SIG-M5 (cell line): Measurements from ENCODE around the gene B4GALT5.
"Not testable (repeated sequence)": the region's sequence is repeated elsewhere in the genome, so short reads cannot be mapped to it uniquely, and the experiment has no call there.

Source experiments
- DNase-seq: peaks from one replicate; lab custom pipeline; 2025; lab: John Stamatoyannopoulos, UW

B4GALT5 gene

GRCh38 chr20:49713753-49714712 lies at the start of gene B4GALT5:
Gene B4GALT5, minus strand, starts transcription at chr20:49713878. Its CDS starts 188 bp downstream, at chr20:49713690.
- no peak for DNase-seq

GRCh38 chr20:49762940-49763766 lies 49.5 kb upstream of the B4GALT5 start:
- no peak for DNase-seq

GRCh38 chr20:49761888-49762287 lies 48.2 kb upstream of the B4GALT5 start:
- DNase-seq, result not testable (repeated sequence)

GRCh38 chr20:49759266-49759950 lies 45.7 kb upstream of the B4GALT5 start:
- no peak for DNase-seq

GRCh38 chr20:49758781-49759180 lies 45.1 kb upstream of the B4GALT5 start:
- no peak for DNase-seq

GRCh38 chr20:49757597-49757996 lies 43.9 kb upstream of the B4GALT5 start:
- no peak for DNase-seq

GRCh38 chr20:49756241-49756640 lies 42.6 kb upstream of the B4GALT5 start:
- no peak for DNase-seq

GRCh38 chr20:49754596-49754995 lies 40.9 kb upstream of the B4GALT5 start:
- DNase-seq, result no peak

GRCh38 chr20:49753133-49753532 lies 39.5 kb upstream of the B4GALT5 start:
- no peak for DNase-seq

- DNase-seq, result no peak
These were observed 38.7 kb upstream of the B4GALT5 start for GRCh38 chr20:49752201-49752903.

GRCh38 chr20:49751397-49751736 lies 37.7 kb upstream of the B4GALT5 start:
- DNase-seq, result no peak

- DNase-seq, result no peak
These were observed 37.1 kb upstream of the B4GALT5 start for GRCh38 chr20:49750611-49751396.

GRCh38 chr20:49749625-49750024 lies 35.9 kb upstream of the B4GALT5 start:
- no peak for DNase-seq

GRCh38 chr20:49748525-49748838 lies 34.8 kb upstream of the B4GALT5 start:
- DNase-seq, result no peak

GRCh38 chr20:49747707-49748524 lies 34.2 kb upstream of the B4GALT5 start:
- no peak for DNase-seq

- DNase-seq, result no peak
These were observed 29.3 kb upstream of the B4GALT5 start for GRCh38 chr20:49742948-49743347.

- no peak for DNase-seq
These were observed 28.3 kb upstream of the B4GALT5 start for GRCh38 chr20:49741977-49742376.

GRCh38 chr20:49740807-49741206 lies 27.1 kb upstream of the B4GALT5 start:
- DNase-seq, result no peak

- DNase-seq, result no peak
These were observed 25.4 kb upstream of the B4GALT5 start for GRCh38 chr20:49739042-49739441.

GRCh38 chr20:49737260-49737659 lies 23.6 kb upstream of the B4GALT5 start:
- no peak for DNase-seq
